Natural killer cell treated with Interleukin-12 subunit alpha and Interleukin-12 subunit beta and Interleukin-15 and Interleukin-18, amount 100 ng/mL, for 72 hours (primary cell): ENCODE data around the gene RAP1GDS1. TPM values are rescaled to one million over a fixed set of nuclear protein-coding genes. Genes with fewer than 3 reads are reported as not detected.
"Not testable (repeated sequence)": the region's sequence is repeated elsewhere in the genome, so short reads cannot be mapped to it uniquely, and the experiment has no call there.

ENCODE experiments used
- ATAC-seq, 2 donors: fragments of 150-1000 bp; cut with Tn5 transposase in 1 of 2; sonication (Bioruptor Pico), chemical (Tn5 transposase) in 1 of 2; 2 replicates each; pipeline ENCODE4 v1.10.0; 2021
- DNase-seq: peaks from one replicate; pipeline ENCODE4 v3.0.0; 2022; ENCODE audit warnings: low spot score
- H3K27ac Mint-ChIP-seq, 2 donors: 1 replicate in 1 of 2; 2 replicates in 1 of 2; pipeline ENCODE4 v1.8.0; 2022; ENCODE audit warnings: mixed read lengths in 2 of 2, mild to moderate bottlenecking in 1 of 2, moderate library complexity in 1 of 2
- H3K27me3 Mint-ChIP-seq, 2 donors: 1 replicate in 1 of 2; 2 replicates in 1 of 2; pipeline ENCODE4 v1.8.0; 2022; ENCODE audit warnings: mixed read lengths in 2 of 2
- H3K36me3 Mint-ChIP-seq: one replicate; pipeline ENCODE4 v1.8.0; 2022; ENCODE audit warnings: mixed read lengths
- H3K4me1 Mint-ChIP-seq, 2 donors: 1 replicate in 1 of 2; 2 replicates in 1 of 2; pipeline ENCODE4 v1.8.0; 2022; ENCODE audit warnings: low read depth in 2 of 2, mixed read lengths in 2 of 2, mild to moderate bottlenecking in 1 of 2
- H3K4me3 Mint-ChIP-seq: one replicate; pipeline ENCODE4 v1.8.0; 2022; ENCODE audit warnings: mixed read lengths
- H3K9me3 Mint-ChIP-seq: 2 replicates; pipeline ENCODE4 v1.8.0; 2022; ENCODE audit warnings: mixed read lengths
- total RNA-seq, 2 donors: library from RNA; stranded (reverse); gene quantifications; one replicate each; pipeline ENCODE4 v1.2.3, GENCODE V29; 2022

RAP1GDS1 gene
- total RNA-seq, 2 donors from 2014 or later, result 42.8 to 61.1 TPM

DNA sequence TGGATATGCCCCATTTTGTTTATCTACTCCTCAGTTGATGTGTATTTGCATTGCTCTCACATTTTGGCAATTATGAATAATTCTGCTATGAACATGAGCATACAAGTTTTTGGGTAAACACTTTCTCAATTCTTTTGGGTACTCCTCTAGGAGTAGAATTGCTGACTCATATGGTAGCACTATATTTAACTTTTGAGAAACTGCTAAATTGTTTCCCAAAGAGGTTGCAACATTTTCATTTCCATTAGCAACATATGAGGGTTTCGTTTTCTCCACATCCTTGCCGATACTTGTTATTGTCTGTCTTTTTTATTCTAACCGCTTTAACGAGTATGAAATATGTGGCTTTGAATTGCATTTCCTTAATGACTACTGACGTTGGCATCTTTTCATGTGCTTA, 211.9 kb downstream of the RAP1GDS1 start:
- Mint-ChIP-seq H3K36me3 (peaks cover 33% of the 10 kb centered on the region), H3K4me3 (peak overlapping the region; percentile 51), H3K27ac (peak overlapping the region; percentile 80 to 81), H3K27me3 (no peaks in the 10 kb centered on the region), H3K4me1 (peaks cover 38 to 47% of the 10 kb centered on the region in 2 donors), H3K9me3 (no peaks in the 10 kb centered on the region)
- peak in 1 of 2 donors; percentile 32 for ATAC-seq
- DNase-seq, result no peak

DNA sequence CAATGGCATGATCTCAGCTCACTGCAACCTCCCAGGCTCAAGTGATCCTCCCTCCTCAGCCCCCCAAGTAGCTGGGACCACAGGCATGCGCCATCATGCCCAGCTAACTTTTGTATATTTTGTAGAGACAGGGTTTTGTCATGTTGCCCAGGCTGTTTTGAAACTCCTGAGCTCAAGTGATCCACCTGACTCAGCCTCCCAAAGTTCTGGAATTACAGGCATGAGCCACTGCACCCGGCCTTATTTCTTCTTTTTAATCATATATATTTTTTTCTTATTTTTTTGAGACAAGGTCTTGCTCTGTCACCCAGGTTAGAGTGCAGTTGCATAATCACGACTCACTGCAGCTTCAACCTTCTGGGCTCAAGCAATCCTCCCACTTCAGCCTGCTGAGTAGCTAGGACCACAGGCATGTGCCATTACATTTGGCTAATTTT, 213.2 kb downstream of the RAP1GDS1 start:
- Mint-ChIP-seq H3K27me3 (no peaks in the 10 kb centered on the region), H3K27ac (peak overlapping the region; percentile 18 to 68), H3K9me3 (no peaks in the 10 kb centered on the region), H3K36me3 (peaks cover 33% of the 10 kb centered on the region), H3K4me1 (peaks cover 38 to 49% of the 10 kb centered on the region in 2 donors), H3K4me3 (no peak overlapping the region)
- ATAC-seq (no peak), DNase-seq (no peak)

DNA sequence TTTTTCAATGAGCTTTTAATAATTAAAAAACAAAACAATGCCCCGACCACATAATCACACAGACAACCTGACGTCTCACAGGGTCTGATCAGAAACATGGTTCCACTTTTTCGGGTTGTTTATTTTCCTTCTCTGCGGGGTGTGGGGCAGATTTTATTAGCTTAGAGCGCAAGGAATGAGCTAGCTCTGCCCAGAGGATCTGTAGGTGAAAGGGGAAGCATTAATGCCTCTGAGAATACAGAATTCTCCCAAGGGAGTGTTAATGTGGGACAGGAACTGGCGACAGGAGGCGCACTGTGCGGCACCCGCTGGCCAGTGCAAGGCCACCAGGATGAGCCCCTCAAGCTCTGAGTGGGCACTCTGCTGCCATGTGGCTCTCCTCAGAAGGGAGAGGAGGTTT, 215.7 kb downstream of the RAP1GDS1 start:
- Mint-ChIP-seq H3K36me3 (peaks cover 23% of the 10 kb centered on the region), H3K4me3 (no peak overlapping the region), H3K27ac (peak overlapping the region in 1 of 2 donors; percentile 58), H3K9me3 (no peaks in the 10 kb centered on the region), H3K27me3 (no peaks in the 10 kb centered on the region), H3K4me1 (peaks cover 30 to 38% of the 10 kb centered on the region in 2 donors)
- DNase-seq (no peak), ATAC-seq (peak in 1 of 2 donors; percentile 33)

DNA sequence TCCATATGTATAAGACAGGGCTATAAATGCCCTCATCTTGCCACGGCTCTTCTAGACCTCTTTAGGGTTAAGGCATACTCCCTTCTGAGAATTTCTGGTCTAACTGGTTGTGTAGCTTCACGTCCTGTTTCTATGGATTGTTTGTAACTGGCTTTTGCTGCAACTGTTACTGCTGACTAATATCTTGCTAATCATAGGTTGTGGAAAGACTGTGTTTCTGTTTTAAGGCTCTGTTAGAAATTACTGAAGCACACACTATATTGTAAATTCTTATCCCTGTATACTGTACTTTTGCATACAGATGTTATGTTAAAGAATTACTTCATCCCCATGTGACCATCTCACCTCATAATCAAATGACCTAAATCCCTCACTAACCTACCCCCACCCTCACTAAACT, 218.4 kb downstream of the RAP1GDS1 start:
- H3K27me3 Mint-ChIP-seq, DNase-seq, ATAC-seq, H3K9me3 Mint-ChIP-seq: not testable (repeated sequence)
- peak overlapping the region; percentile 60 for H3K4me3 Mint-ChIP-seq
- H3K4me1 Mint-ChIP-seq, result peaks cover 40 to 46% of the 10 kb centered on the region in 2 donors
- H3K36me3 Mint-ChIP-seq, result peaks cover 11% of the 10 kb centered on the region
- H3K27ac Mint-ChIP-seq, result peak overlapping the region; percentile 71 to 76

DNA sequence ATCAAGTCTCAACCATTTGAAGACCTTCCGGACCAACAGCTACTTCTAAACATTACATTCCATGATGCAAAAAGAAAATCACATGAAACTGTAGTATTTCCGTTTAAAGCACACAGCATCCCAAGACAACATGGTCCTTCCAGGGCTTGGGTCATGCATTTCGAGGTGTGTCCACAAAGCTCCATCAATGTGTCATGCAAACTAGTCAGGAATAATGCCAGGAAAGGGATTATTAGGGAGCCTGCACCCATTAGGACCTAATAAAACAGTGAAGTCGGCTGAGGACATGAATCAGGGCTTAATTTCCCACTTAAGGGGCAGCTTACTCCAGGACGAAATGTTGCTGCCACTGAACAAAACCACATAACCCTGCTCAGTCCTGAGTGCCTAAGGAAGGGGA, 219.4 kb downstream of the RAP1GDS1 start:
- H3K27ac Mint-ChIP-seq, result peak overlapping the region in 1 of 2 donors; percentile 76
- H3K4me1 Mint-ChIP-seq, result peaks cover 40 to 48% of the 10 kb centered on the region in 2 donors

DNA sequence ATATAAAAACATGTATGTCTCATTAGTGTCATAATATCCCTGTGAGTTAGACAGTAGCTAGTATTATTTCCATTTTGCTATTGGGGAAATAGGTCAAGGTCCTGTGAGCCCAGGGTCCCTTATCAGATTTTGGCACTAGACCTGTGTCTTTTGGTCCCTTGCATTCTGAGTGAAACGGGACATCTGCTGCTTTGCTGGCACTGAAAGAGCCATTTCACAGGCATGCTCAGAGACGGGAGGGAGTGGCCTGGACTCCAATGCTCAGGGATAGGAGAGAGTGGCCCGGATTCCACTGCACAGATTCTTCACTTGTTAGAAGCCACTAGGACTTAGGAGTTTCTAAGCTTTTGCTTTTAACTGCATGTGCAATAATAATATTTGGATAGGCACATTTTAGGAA, 220.0 kb downstream of the RAP1GDS1 start:
- H3K4me1 Mint-ChIP-seq, result peaks cover 40 to 48% of the 10 kb centered on the region in 2 donors
- ATAC-seq, result no peak
- H3K9me3 Mint-ChIP-seq, result no peaks in the 10 kb centered on the region
- H3K27ac Mint-ChIP-seq, result peak overlapping the region; percentile 89 to 94
- H3K36me3 Mint-ChIP-seq, result peaks cover 10% of the 10 kb centered on the region
- DNase-seq, result no peak
- H3K4me3 Mint-ChIP-seq, result peak overlapping the region; percentile 5
- no peaks in the 10 kb centered on the region for H3K27me3 Mint-ChIP-seq

More for the DNA sequence above, 219.4 kb downstream of the RAP1GDS1 start:
- Mint-ChIP-seq H3K36me3 (peaks cover 10% of the 10 kb centered on the region), H3K27me3 (no peaks in the 10 kb centered on the region), H3K4me3 (no peak overlapping the region), H3K9me3 (no peaks in the 10 kb centered on the region)
- DNase-seq (no peak), ATAC-seq (no peak)

DNA sequence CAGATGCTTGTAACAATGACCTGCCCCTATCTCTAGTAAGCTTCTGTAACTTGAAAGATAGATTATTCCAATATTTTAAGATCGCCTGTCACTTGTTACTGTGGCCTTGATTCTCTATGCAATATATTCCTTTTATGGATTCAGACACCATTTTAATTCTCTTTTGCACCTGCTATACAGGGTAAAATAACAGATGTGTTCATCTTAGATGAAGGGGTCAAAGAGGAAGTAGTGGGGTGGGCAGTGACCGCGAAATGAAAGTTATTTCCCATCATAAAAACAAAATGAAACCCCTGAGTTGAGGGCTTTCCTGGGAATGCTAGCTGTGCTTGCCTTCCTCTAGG, 221.3 kb downstream of the RAP1GDS1 start:
- Mint-ChIP-seq H3K4me3 (peak overlapping the region; percentile 75), H3K4me1 (peaks cover 46 to 56% of the 10 kb centered on the region in 2 donors), H3K27me3 (no peaks in the 10 kb centered on the region), H3K9me3 (no peaks in the 10 kb centered on the region), H3K27ac (peak overlapping the region; percentile 89 to 94), H3K36me3 (peaks cover 10% of the 10 kb centered on the region)
- ATAC-seq, result no peak
- no peak for DNase-seq

DNA sequence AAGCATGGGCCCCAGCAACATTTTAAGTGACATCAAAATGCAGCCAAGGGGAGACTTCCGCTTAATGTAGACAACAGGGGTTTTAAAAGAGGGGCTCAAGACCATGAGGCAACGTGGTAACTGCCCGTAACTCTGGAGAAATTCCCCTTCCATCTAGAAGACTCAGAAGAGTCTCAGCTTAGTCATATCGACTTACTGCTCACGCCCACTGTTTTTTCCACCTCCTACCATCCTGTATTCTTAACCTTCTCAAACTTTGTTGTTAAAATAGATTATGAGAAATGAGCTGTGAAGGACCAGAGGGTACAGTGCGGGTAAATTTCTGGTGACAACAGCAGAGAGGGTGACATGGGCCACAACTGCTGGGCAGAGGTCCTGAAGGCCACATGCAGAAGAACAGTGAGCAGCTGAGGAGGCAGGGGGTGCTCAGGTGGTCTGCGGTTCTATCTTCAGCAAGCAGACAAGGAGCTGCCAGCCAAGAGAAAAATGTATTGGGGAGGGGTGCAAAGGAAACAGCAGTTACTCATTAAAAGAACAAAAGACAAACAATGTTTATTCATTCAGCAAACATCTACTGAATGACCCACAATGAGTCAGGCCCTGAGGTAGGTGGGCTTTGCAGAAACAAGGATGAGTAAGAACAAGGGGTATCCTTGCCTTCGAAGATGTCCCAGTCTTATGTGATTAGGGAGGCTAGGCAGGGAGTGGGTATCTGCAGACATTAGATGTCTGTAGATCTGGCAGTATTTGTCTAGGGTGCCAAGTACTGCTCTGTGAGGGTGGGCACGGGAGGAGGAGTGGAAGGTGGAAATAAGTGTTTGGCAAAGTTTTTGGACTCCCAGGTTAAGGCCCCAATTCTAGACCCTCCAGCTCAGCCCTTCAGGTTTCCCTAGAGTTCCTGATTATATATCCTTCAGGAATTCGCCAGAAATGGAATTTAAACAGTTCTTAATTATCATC, 221.9 kb downstream of the RAP1GDS1 start:
- Mint-ChIP-seq H3K4me1 (peaks cover 44 to 56% of the 10 kb centered on the region in 2 donors), H3K27ac (peak overlapping the region; percentile 89 to 94), H3K27me3 (no peaks in the 10 kb centered on the region), H3K36me3 (peaks cover 10% of the 10 kb centered on the region), H3K9me3 (no peaks in the 10 kb centered on the region), H3K4me3 (peak overlapping the region; percentile 75)
- no peak for DNase-seq
- ATAC-seq, result peak; percentile 87 to 89

DNA sequence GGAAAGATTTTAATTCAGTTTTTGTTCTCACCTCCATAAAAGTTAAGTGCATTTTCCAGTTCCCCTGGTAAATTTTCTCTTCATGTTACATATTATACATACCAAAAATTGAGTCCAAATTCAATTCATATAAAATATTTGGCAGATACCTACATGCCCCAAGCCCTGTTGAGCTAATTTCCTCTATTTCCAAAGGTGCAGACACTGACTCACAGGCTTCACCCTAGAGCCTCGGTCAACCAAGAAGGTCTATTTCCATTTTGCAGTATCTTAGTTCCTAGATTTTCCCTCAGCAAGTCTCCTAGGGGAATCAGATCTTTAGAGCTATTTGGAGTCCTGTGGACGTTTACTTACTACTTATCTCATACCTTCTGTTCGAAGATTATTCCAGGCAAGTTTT, 222.8 kb downstream of the RAP1GDS1 start:
- Mint-ChIP-seq H3K27me3 (no peaks in the 10 kb centered on the region), H3K36me3 (peaks cover 10% of the 10 kb centered on the region), H3K4me3 (peak overlapping the region; percentile 75), H3K4me1 (peaks cover 41 to 51% of the 10 kb centered on the region in 2 donors), H3K27ac (peak overlapping the region; percentile 89 to 94), H3K9me3 (no peaks in the 10 kb centered on the region)
- ATAC-seq (no peak), DNase-seq (no peak)

DNA sequence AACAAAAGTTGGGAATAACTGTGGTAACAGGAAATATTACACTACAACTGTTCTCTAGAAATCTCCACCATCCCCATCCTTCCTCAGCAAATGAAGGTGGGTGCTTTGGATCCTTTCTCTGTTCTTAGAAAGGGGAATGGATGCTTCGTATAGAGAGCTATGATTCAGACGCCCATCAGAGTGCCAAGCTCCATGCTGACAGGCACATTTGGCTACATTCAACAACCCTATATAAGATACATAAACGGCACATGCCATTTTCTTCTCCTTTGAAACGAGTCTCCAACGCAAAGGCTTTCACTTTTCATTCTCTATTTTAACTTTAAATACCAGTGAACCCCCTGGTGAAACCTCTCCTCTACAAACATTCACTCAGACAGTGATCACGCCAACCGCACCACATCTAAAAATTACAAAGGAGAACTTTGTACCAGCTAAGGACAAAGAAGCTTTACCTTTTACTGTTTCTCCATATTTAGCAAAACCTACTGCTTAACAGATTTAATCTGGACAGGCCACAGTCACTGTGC, 224.7 kb downstream of the RAP1GDS1 start:
- Mint-ChIP-seq H3K36me3 (peaks cover 6% of the 10 kb centered on the region), H3K4me3 (peak overlapping the region; percentile 40), H3K9me3 (no peaks in the 10 kb centered on the region), H3K4me1 (peaks cover 34 to 36% of the 10 kb centered on the region in 2 donors), H3K27me3 (no peaks in the 10 kb centered on the region), H3K27ac (peak overlapping the region; percentile 36 to 82)
- DNase-seq (no peak), ATAC-seq (no peak)

DNA sequence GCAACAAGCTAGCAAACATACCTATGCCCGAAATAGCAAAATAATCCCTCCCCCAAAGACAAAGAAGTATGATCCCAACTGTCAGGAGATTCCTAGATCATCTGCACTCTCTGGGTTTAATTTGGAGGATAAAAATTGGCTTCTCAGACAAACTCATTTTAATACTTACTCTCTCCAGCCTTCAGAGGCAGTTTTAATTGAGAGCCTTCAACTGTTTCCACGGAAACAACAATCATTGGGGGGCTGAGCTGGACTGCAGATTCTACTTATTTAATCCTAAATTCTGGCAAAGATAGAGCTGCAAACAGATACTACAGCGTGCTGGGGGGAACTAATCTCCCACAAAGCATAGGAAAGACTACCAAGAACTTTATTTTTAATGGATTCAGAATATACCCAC, 229.1 kb downstream of the RAP1GDS1 start:
- no peak overlapping the region for H3K27ac Mint-ChIP-seq
- peaks cover 12 to 22% of the 10 kb centered on the region in 2 donors for H3K4me1 Mint-ChIP-seq
- H3K36me3 Mint-ChIP-seq, result peaks cover 2% of the 10 kb centered on the region
- H3K4me3 Mint-ChIP-seq, result no peak overlapping the region
- ATAC-seq, result no peak
- H3K9me3 Mint-ChIP-seq, result no peaks in the 10 kb centered on the region
- DNase-seq, result no peak
- no peaks in the 10 kb centered on the region for H3K27me3 Mint-ChIP-seq

DNA sequence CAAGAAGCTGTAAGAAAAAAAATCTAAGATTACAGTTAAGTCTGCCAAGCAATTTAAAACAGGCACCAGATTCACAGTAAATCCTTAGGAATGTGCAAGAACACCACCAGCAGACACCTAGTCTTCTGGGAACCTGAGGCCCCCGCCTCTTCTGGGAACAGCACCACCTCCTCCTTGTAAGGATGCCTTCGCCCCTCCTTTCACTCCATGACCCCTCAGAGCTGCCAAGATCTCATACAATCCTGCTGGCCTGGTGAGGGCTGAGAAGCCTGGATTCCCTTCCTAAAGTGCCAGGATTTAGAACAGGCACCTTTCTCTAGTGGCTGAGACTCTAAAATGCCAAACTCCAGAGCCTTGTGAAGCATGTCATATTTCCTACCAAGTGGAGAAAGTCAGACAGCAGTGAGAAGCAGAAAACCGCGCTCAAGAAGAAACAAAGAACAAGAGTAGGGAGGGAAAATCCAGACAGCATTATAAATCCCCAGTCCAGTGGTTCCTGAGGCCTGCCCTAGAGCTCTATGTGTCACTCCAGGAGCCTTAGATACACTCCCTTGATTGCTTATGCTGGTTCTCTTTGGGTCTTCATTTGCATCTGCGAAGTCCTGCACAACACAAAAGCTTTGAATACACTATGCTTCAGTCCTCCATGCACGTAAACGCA, 230.8 kb downstream of the RAP1GDS1 start:
- no peaks in the 10 kb centered on the region for H3K27me3 Mint-ChIP-seq
- ATAC-seq, result no peak
- no peaks in the 10 kb centered on the region for H3K36me3 Mint-ChIP-seq
- no peak overlapping the region for H3K4me3 Mint-ChIP-seq
- no peaks in the 10 kb centered on the region for H3K9me3 Mint-ChIP-seq
- peaks cover 6 to 12% of the 10 kb centered on the region in 2 donors for H3K4me1 Mint-ChIP-seq
- peak overlapping the region in 1 of 2 donors; percentile 57 for H3K27ac Mint-ChIP-seq
- no peak for DNase-seq

DNA sequence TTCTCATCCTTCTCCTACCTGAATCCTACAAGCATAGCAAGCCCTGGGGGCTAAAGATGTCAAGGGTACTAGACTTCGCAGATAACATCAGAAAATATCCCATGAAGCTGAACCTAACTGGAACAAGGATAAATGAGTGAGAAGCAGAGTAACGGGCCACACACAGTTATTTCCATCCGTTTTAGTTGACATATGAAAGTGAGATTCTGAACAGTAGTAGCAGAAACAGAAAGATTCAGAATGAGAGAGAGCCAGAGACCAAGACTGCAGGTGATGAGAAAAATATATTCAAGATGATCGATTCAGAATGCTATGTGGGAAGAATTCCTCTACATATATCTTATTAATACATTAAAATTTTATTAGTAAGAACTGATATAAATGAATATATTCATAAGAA, 232.1 kb downstream of the RAP1GDS1 start:
- H3K27ac Mint-ChIP-seq, result no peak overlapping the region
- H3K36me3 Mint-ChIP-seq, result no peaks in the 10 kb centered on the region
- ATAC-seq (peak in 1 of 2 donors; percentile 66), DNase-seq (no peak)
- H3K4me1 Mint-ChIP-seq, result peaks cover 11 to 13% of the 10 kb centered on the region in 2 donors
- no peaks in the 10 kb centered on the region for H3K27me3 Mint-ChIP-seq
- H3K9me3 Mint-ChIP-seq, result no peaks in the 10 kb centered on the region
- H3K4me3 Mint-ChIP-seq, result no peak overlapping the region
